GM23338 (cell line): Measurements from ENCODE around the gene TMTC4. TPM values are rescaled to one million over a fixed set of nuclear protein-coding genes. Genes with fewer than 3 reads are reported as not detected.

Experiments used
- polyA plus RNA-seq: library from polyadenylated mRNA; unstranded; fragments of >200 nt; fragmentation: Nextera tagmentation; extraction: Ambion mirVana; gene quantifications from 2 replicates; pipeline ENCODE4 v1.2.1, GENCODE V29; 2016
- total RNA-seq: library from RNA; depleted of rRNA; stranded (reverse); fragments of >200 nt; shearing (Covaris generic); gene quantifications from 2 replicates; pipeline ENCODE4 v1.2.3, GENCODE V29; 2014; rRNA removed

TMTC4 gene
- total and polyA plus RNA-seq, 2 experiments from 2014 or later: 21.9 to 50.0 TPM

Other genes with a start within 250 kb of the TMTC4 start
- 0.24 and 1.1 TPM in 2 replicates for gene GGACT, start 86.0 kb downstream of the TMTC4 start, total RNA-seq
- 0.61 and 1.0 TPM in 2 replicates for gene GGACT, start 86.0 kb downstream of the TMTC4 start, polyA plus RNA-seq